ENCODE measurements around the gene TMEM43.

The TMEM43 gene

DNA sequence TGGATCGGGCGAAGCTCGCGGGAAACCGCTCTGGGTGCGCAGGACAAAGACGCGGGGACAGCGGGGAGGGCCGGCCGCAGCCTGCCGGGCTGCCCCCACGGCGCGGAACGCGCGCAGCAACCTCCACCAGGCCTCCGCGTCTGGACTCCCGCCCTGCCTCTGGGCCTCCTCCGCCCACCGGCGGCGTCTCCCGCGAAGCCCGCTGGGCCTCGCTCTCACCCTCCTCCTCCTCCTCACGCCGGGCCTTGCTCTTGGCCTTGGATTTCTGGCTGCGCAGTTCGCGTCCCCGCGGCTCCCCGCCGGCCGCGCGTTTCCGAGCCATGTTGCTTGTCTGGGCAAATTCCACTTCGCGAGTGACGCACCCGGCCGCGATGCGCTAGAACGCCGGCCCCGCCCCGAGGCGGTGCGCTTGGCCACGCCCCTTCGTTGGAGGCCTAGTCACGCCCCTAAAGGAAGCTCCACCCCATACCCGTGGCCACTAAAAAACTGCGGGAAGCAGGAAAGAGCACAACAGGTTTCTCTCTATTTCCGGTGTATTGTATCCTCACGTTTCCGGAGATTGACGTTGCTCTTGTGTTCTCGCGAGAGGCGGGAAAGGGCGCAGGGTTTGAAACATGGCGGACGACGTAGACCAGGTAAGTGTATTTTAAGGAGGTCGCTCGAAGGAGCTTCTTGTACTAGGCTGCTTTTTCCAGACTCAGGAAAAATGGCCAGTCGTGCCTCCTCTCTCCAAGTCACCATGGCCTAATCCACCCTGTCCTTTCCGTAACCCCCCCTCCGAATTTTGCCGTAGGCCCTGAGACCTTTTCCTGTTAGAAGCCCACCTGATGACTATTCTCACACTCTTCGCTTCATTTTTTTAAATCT lies 53.6 kb downstream of the TMEM43 start, which contains the start of the genes LSM3 and XPC:
Gene LSM3, plus strand, starts transcription at position 571 of the 867 bp plus-strand sequence. Its CDS starts 44 bp downstream, at position 615.
Gene XPC, minus strand, starts transcription at position 355 of the 867 bp plus-strand sequence. Its CDS starts 33 bp downstream, at position 322.
- peak; percentile 98 to 99 (median 98) for DNase-seq

- no peak for DNase-seq
These were observed 54.2 kb downstream of the TMEM43 start for GRCh38 chr3:14179114-14179465.

DNA sequence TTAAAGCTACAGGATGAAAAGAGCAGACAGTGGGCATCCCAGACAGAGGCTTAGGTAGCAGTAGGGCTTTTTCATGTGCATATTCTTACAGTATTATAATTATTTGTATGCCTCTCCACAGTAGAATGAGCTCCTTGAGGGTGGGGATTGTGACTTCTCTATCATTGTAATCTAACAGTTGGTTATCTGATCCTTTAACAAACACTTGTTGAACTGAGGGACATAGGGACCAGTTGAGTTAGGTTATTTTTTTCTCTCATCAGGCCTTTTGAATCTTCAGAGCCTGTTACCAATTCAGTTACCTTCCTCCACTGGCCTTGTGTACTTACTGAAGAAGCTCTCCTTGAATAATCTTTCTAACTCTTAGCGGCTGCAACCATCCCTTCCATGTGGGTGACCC lies 54.9 kb downstream of the TMEM43 start:
- no peak for DNase-seq

DNA sequence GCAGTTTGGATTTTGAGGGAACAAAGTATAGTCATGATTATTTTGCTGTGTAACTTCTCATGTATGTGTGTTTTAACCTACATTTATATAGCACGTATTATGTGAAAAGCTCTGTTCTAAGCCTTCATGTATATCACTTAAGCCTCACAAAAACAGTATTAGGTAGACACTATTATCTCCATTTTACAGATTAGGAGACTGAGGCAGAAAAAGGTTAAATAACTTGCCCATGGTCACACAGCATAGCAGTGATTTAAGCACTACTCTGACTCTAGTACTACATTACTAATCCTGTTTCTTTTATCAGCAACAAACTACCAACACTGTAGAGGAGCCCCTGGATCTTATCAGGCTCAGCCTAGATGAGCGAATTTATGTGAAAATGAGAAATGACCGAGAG lies 56.4 kb downstream of the TMEM43 start:
- DNase-seq = no peak

GRCh38 chr3:14183015-14183577 lies 58.2 kb downstream of the TMEM43 start:
- DNase-seq = no peak

DNA sequence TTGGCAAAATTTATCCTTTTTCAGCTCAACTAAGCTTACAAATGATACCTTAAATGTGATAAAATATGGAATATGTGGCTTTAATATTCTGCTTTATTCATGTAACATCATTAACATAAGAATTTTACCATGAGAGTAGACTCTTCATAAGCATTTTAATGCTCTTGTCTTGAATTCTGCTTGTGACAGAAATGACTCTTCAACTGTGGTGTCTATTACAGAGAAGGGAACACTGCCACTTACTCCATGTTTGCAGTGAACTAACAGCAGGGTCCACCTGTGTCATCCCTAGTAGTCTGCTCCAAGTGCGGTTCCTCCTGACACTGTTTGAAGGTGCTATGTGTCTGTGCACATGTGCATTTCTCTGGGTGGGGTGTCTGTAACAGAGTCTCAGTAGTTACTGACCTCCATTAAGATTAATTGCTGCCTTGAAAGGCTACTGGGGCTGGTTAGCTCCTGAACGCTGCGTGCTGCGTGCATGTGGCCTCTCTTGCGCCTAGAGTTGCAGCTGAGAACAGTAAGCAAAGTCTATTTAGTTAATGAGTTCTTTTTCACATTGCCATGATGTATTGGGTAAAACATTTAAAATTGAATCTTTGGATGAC lies 62.1 kb downstream of the TMEM43 start:
- DNase-seq = no peak

DNA sequence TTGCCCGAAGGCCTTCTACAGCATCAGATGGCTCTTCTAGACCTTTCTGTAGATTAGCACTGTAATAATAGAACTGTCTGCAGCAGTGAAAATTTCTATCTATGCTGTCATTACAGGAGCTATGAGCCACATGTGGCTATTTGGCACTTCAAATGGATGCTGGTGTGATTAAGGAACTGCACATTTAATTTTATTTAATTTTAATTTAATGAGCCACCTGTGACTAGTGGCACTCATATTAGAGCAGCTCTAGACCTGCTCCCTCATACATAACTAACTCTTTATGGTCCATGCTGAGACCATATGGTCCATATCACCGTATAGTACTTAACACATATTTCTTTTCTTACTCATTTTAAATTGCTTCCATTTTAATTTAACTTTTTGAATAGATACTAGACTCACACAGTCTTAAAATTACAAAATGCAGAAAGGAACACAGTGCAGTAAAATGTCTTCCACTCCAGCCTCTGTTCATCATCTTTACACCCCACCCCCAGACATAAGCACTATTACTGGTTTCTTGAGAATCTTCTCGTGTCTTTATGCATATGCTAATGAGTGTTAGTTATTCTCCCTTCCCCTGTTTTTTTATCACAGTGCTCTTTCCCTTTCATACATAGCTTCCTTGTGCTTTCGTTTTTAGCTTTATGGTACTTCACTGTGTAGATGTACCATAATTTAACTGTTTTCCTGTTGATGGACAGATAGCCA lies 63.3 kb downstream of the TMEM43 start:
- no peak for DNase-seq

Measured in suppressor macrophage (primary cell).